Naive thymus-derived CD8-positive, alpha-beta T cell (primary cell): ENCODE results near the gene HDAC10. TPM values are rescaled to one million over a fixed set of nuclear protein-coding genes. Genes with fewer than 3 reads are reported as not detected.

Source experiments
- ATAC-seq, 2 donors: fragments of 150-1000 bp; cut with Tn5 transposase in 1 of 2; sonication (Bioruptor Pico), chemical (Tn5 transposase) in 1 of 2; 1 replicate in 1 of 2; 2 replicates in 1 of 2; pipeline ENCODE4 v1.10.0; 2021; ENCODE audit warnings: mild to moderate bottlenecking in 2 of 2, moderate library complexity in 2 of 2
- POLR2A ChIA-PET: fragments of 350-600 bp; sonication (Branson Sonifier 250); formaldehyde crosslinking; loops from one replicate; lab custom pipeline; 2021; ENCODE audit warnings: antibody characterized with exemption; lab: Charles Lee
- DNase-seq, 10 donors: peaks; one replicate each; pipeline versions ENCODE4 v3.0.0 to v3.0.0-alpha.2; 2020 to 2022
- H3K27ac Mint-ChIP-seq, 10 donors: one replicate each; pipeline ENCODE4 v1.8.0; 2020 to 2022; ENCODE audit warnings: mild to moderate bottlenecking in 10 of 10, mixed read lengths in 10 of 10, moderate library complexity in 4 of 10, inconsistent platforms in 1 of 10
- H3K27me3 Mint-ChIP-seq, 5 donors: one replicate each; pipeline ENCODE4 v1.8.0; 2021 to 2022; ENCODE audit warnings: mixed read lengths in 5 of 5
- H3K36me3 Mint-ChIP-seq, 3 donors: one replicate each; pipeline ENCODE4 v1.8.0; 2020 to 2022; ENCODE audit warnings: mixed read lengths in 3 of 3, mild to moderate bottlenecking in 2 of 3, inconsistent platforms in 1 of 3
- H3K4me1 Mint-ChIP-seq, 4 donors: one replicate each; pipeline ENCODE4 v1.8.0; 2021 to 2022; ENCODE audit warnings: mixed read lengths in 4 of 4
- H3K4me3 Mint-ChIP-seq, 10 donors: one replicate each; pipeline ENCODE4 v1.8.0; 2020 to 2022; ENCODE audit warnings: mild to moderate bottlenecking in 10 of 10, mixed read lengths in 10 of 10, moderate library complexity in 6 of 10, inconsistent platforms in 1 of 10
- H3K9me3 Mint-ChIP-seq, 9 donors: one replicate each; pipeline ENCODE4 v1.8.0; 2020 to 2022; ENCODE audit warnings: mixed read lengths in 9 of 9, mild to moderate bottlenecking in 3 of 9, inconsistent platforms in 1 of 9, moderate library complexity in 1 of 9
- polyA plus RNA-seq, 3 donors: library from polyadenylated mRNA; unstranded; fragments of 300-500 nt; fragmentation: Illumina TruSeq; gene quantifications; one replicate each; pipeline ENCODE4 v1.2.3, GENCODE V29; 2021
- total RNA-seq, 8 experiments: library from RNA in 2 of 8; stranded (reverse) in 2 of 8; gene quantifications; one replicate each; pipeline ENCODE4 v1.2.3 and lab custom pipeline; 2021 to 2026

The HDAC10 gene
- total and polyA plus RNA-seq, 5 experiments from 2014 or later, result 5.4 to 114 (median 7.8) TPM

- Mint-ChIP-seq H3K36me3 (peaks cover 0 to 29% (median 0%) of the 10 kb centered on the region in 3 donors), H3K27me3 (no peaks in the 10 kb centered on the region), H3K9me3 (no peaks in the 10 kb centered on the region), H3K27ac (no peak overlapping the region), H3K4me1 (peaks cover 11 to 46% (median 38%) of the 10 kb centered on the region in 4 donors), H3K4me3 (peak overlapping the region in 5 of 10 donors; percentile 10 to 69 (median 12))
- ATAC-seq, result no peak
- POLR2A ChIA-PET, result no interaction called here
- no peak for DNase-seq
Observed at GRCh38 chr22:50203288-50203687, 47.8 kb downstream of the HDAC10 start.

DNA sequence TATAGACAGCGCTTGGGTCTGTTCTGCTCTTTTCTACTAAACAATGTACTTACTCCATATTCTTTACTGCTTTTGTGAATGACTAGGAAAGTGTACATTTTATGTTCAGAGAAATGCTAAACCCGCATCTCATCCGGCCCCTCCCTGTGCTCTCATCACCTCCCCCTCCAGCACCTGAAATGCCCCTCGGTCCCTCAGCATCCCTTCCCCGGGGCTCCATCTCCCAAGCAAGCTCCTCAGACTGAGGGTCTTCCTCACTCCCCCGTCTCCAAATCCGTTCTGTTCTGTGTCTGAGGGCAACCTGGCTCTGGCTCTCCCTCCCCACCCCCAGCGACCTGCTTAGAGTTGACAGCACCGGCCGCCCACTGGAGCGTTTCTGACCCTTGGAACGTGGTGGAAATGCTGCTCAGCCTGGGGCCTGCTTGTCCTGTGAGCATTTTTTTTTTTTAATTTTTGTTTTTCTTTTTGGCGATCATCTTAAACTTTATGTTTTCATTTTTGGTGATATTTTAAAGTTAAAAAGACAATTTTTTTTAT is 48.9 kb downstream of the HDAC10 start:
- Mint-ChIP-seq H3K4me1 (peaks cover 11 to 45% (median 36%) of the 10 kb centered on the region in 4 donors), H3K4me3 (peak overlapping the region; percentile 73 to 88 (median 84)), H3K36me3 (peaks cover 0 to 22% (median 0%) of the 10 kb centered on the region in 3 donors), H3K9me3 (no peaks in the 10 kb centered on the region), H3K27me3 (no peaks in the 10 kb centered on the region), H3K27ac (peak overlapping the region in 8 of 10 donors; percentile 64 to 94 (median 86))
- DNase-seq (no peak), ATAC-seq (no peak)
- POLR2A ChIA-PET, result interaction anchor here (1.2 to 1.5 kb wide), 4 partner anchors 11 to 419 kb away, joined by 3 to 20 read pairs (median 4); partner anchors contain the start of gene TUBGCP6

- POLR2A ChIA-PET, result interaction anchor here (0.9 to 1.5 kb wide), 6 partner anchors 11 to 420 kb away, joined by 3 to 20 read pairs (median 3); partner anchors contain the start of genes HDAC10, NCAPH2 and TUBGCP6
- peak overlapping the region; percentile 73 to 88 (median 84) for H3K4me3 Mint-ChIP-seq
- H3K9me3 Mint-ChIP-seq, result no peaks in the 10 kb centered on the region
- H3K27me3 Mint-ChIP-seq, result no peaks in the 10 kb centered on the region
- peaks cover 0 to 22% (median 0%) of the 10 kb centered on the region in 3 donors for H3K36me3 Mint-ChIP-seq
- DNase-seq, result no peak
- H3K4me1 Mint-ChIP-seq, result peaks cover 10 to 43% (median 36%) of the 10 kb centered on the region in 4 donors
- ATAC-seq, result peak; percentile 39 to 50
- H3K27ac Mint-ChIP-seq, result peak overlapping the region in 8 of 10 donors; percentile 64 to 94 (median 86)
Observed at GRCh38 chr22:50201191-50202129, 49.6 kb downstream of the HDAC10 start.

DNA sequence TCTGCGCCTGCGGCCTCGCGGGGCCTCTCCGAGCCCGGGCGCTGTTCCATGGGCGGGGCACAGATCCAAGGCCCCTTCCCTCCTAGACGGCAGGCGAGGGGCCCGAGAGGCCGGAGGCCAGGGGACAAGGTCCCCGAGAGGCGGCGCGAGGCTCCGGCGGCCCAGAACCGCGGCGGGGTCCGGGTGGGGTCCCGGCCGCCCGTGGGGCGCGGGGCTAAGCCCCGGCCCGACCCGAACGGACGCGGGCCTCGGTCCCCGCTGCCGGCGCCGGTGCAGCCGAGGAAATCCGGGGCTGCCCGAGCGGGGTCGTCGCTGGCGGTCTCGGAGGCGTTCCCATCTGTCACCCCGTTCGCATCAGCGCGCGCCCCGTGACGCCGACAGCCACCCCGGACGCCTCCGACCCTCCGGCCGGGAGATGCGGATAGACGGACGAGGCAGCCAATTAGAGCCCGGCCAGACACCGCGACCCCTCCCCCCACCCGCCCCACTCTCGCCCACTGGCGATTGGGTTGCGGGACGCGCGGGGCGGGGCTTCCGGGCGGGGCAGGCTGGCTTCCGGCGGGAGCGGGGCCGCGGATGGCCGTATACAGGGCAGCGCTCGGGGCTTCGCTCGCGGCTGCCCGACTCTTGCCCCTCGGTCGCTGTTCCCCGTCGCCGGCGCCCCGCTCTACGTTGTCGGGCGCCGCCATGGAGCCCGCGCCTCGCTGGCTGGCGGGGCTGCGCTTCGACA is 50.4 kb downstream of the HDAC10 start, which contains the start of gene SELENOO:
TSS of gene SELENOO (plus strand) at position 551 of the 730 bp plus-strand sequence. CDS start at position 577, 26 bp downstream.
- no peaks in the 10 kb centered on the region for H3K27me3 Mint-ChIP-seq
- peak within 1 kb of the TSS in 8 of 10 donors; percentile 71 to 94 (median 89) for H3K27ac Mint-ChIP-seq
- H3K4me1 Mint-ChIP-seq, result peaks cover 9 to 41% (median 38%) of the 10 kb centered on the region in 4 donors
- POLR2A ChIA-PET, result interaction anchor here (0.9 to 2.5 kb wide), 7 partner anchors 10 to 420 kb away, joined by 3 to 23 read pairs (median 3); partner anchors contain the start of genes HDAC10, NCAPH2 and TUBGCP6
- DNase-seq (peak; percentile 82 to 92 (median 86)), ATAC-seq (peak; percentile 86 to 88)
- no peaks in the 10 kb centered on the region for H3K9me3 Mint-ChIP-seq
- H3K36me3 Mint-ChIP-seq, result peaks cover 0 to 23% (median 0%) of the 10 kb centered on the region in 3 donors
- peak within 1 kb of the TSS; percentile 73 to 88 (median 84) for H3K4me3 Mint-ChIP-seq

DNA sequence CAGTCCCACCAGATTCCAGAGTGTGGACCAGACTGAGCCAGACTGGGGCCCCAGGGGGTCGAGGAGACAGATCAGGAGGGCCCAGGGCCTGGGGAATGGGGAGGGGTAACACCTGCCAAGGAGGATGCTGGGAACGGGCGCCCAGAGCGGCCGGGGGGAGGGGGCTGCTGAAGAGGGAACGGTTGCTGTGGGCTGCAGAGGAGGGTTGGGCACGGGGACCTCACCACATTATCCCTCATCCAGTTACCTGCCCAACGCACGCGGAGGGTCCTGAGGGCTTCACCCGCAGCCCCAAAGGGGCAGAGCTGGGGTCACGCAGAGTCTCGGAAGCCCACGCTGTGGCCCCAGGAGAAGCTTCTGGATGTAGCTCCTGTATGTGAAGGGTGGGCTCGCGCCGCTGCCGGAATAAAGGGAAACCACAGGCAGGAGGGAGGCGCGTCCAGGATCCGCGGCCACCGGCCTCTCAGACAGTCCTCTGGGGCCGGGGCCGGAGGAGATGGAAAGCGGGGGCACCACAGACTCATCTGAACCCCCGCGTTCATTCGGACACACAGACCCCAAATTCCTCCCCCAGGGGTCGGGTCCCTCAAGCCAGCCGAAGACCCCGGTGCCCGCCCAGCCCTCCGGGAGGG is 51.1 kb downstream of the HDAC10 start:
- POLR2A ChIA-PET, result interaction anchor here (2.5 kb wide), 1 partner anchor 9 kb away, joined by 23 read pairs; no protein-coding TSS in a partner anchor
- H3K27me3 Mint-ChIP-seq, result no peaks in the 10 kb centered on the region
- peaks cover 0 to 24% (median 0%) of the 10 kb centered on the region in 3 donors for H3K36me3 Mint-ChIP-seq
- H3K4me3 Mint-ChIP-seq, result peak overlapping the region; percentile 48 to 82 (median 66)
- DNase-seq, result peak in 1 of 10 donors; percentile 27
- peak in 1 of 2 donors; percentile 1 for ATAC-seq
- no peaks in the 10 kb centered on the region for H3K9me3 Mint-ChIP-seq
- peak overlapping the region in 9 of 10 donors; percentile 25 to 92 (median 78) for H3K27ac Mint-ChIP-seq
- H3K4me1 Mint-ChIP-seq, result peaks cover 7 to 40% (median 35%) of the 10 kb centered on the region in 4 donors

DNA sequence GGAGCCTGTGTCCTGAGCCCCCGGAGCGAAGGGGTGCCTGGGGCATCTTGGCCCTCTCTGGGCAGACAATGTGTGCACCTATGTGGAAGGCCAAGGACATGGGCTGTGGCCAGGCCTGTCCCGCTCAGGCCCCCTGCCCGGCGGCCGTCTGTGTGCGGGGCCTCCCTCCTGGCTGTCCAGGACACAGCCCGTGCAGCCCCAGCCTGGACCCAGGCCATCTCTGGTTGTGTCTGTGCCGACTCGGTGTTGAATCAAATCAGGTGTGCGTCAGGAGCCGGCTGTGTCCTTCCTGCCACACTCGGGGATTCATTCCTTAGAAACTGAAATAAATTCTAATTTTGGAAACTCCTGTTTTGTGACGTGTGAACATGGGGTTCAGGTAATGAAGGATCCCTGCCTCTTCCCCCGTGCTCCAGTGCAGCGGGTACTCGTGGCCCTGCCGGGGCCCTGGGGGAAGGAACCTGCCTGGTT is 51.8 kb downstream of the HDAC10 start:
- Mint-ChIP-seq H3K9me3 (no peaks in the 10 kb centered on the region), H3K36me3 (peaks cover 0 to 24% (median 0%) of the 10 kb centered on the region in 3 donors), H3K27me3 (no peaks in the 10 kb centered on the region), H3K4me3 (peak overlapping the region; percentile 48 to 82 (median 66)), H3K4me1 (peaks cover 3 to 34% (median 30%) of the 10 kb centered on the region in 4 donors), H3K27ac (peak overlapping the region in 9 of 10 donors; percentile 25 to 92 (median 78))
- POLR2A ChIA-PET, result interaction anchor here (2.5 kb wide), 1 partner anchor 9 kb away, joined by 23 read pairs; no protein-coding TSS in a partner anchor
- ATAC-seq (no peak), DNase-seq (no peak)

DNA sequence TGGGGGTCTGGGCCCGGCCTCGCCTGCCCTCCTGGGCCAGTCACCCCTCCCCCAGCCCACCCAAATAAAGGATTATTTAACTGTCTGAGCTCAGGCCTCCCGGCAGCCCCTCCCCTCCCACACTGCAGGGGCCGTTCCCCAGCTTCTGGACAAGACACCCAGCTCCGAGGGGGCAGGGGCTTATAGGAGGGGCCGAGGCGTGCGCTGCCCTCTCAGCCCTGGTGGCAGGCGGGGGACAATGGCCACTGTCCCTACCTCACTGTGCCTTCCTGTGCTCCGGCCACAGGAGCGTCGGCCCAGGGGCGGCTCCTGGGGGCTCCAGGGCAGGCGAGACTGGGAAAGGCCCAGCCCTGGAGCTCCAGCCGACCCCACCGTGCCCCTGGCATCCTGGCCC is 52.4 kb downstream of the HDAC10 start:
- H3K27ac Mint-ChIP-seq, result peak overlapping the region in 2 of 10 donors; percentile 44 to 60
- H3K4me1 Mint-ChIP-seq, result peaks cover 3 to 30% (median 25%) of the 10 kb centered on the region in 4 donors
- ATAC-seq, result no peak
- no peaks in the 10 kb centered on the region for H3K27me3 Mint-ChIP-seq
- H3K4me3 Mint-ChIP-seq, result no peak overlapping the region
- H3K36me3 Mint-ChIP-seq, result peaks cover 0 to 19% (median 0%) of the 10 kb centered on the region in 3 donors
- no peaks in the 10 kb centered on the region for H3K9me3 Mint-ChIP-seq
- POLR2A ChIA-PET, result interaction anchor here (2.5 kb wide), 1 partner anchor 8 kb away, joined by 23 read pairs; no protein-coding TSS in a partner anchor
- no peak for DNase-seq

DNA sequence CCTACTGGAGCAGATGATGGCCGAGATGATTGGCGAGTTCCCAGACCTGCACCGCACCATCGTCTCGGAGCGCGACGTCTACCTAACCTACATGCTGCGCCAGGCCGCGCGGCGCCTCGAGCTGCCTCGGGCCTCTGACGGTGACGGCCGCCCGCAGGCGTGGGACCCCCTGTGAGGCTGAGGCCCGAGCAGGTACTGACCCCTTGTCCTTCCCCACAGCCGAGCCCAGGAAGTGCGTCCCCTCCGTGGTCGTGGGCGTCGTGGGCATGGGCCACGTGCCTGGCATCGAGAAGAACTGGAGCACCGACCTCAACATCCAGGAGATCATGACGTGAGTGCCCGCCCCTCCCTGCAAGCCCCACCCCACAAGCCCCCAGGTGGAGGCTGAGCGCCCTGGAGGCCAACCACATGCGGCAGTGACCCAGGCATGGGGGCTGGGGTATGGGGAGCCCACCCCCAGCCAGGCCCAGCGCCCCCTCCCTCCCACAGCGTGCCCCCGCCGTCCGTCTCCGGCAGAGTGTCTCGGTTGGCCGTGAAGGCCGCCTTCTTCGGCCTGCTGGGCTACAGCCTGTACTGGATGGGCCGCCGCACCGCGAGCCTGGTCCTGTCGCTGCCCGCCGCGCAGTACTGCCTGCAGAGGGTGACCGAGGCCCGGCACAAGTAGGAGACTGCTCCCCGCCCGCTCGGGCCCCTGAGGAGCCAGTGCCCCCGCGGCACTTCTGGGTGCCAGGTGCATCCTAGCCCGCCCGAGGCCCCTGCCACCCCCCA is 53.0 kb downstream of the HDAC10 start:
- Mint-ChIP-seq H3K9me3 (no peaks in the 10 kb centered on the region), H3K4me3 (peak overlapping the region in 2 of 10 donors; percentile 22 to 36), H3K27me3 (no peaks in the 10 kb centered on the region), H3K36me3 (peaks cover 0 to 14% (median 0%) of the 10 kb centered on the region in 3 donors), H3K4me1 (peaks cover 3 to 27% (median 21%) of the 10 kb centered on the region in 4 donors), H3K27ac (peak overlapping the region in 1 of 10 donors; percentile 24)
- ATAC-seq (no peak), DNase-seq (no peak)
- POLR2A ChIA-PET, result interaction anchor here (2.5 kb wide), 1 partner anchor 7 kb away, joined by 23 read pairs; no protein-coding TSS in a partner anchor

DNA sequence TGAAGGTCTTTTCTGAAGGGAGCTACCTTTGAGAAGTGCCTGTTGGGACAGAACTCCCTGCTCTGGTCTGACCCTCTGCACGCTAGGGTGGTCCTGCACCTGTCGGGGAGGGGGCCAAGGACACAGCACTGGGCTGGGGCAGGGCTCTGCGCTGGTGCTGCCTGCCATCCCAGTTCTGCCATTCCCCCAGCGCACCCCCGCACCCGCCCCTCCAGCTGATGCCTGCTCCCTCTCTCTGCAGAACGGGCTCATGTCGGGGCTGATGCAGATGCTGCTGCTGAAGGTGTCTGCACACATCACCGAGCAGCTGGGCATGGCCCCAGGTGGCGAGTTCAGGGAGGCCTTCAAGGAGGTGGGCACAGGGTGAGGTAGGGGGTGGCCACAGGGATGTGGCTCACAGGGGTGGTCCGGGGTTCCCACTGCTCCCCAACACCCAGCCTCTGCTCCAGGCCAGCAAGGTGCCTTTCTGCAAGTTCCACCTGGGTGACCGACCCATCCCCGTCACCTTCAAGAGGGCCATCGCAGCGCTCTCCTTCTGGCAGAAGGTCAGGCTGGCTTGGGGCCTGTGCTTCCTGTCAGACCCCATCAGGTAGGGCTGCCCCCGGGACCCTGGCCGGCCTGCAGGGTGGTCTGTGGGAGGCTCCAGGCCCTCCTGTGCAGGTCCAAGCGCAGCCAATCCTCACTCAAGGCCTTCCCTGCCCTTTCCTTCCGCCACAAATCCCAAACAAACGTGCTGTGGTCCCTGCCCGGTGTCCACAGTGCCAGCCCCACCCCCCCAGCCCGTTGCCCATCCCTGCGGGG is 53.9 kb downstream of the HDAC10 start:
- Mint-ChIP-seq H3K4me1 (peaks cover 6 to 30% (median 25%) of the 10 kb centered on the region in 4 donors), H3K27ac (peak overlapping the region in 3 of 10 donors; percentile 13 to 33 (median 20)), H3K36me3 (peaks cover 0 to 14% (median 0%) of the 10 kb centered on the region in 3 donors), H3K27me3 (no peaks in the 10 kb centered on the region), H3K4me3 (no peak overlapping the region), H3K9me3 (no peaks in the 10 kb centered on the region)
- POLR2A ChIA-PET, result no interaction called here
- DNase-seq (no peak), ATAC-seq (no peak)

DNA sequence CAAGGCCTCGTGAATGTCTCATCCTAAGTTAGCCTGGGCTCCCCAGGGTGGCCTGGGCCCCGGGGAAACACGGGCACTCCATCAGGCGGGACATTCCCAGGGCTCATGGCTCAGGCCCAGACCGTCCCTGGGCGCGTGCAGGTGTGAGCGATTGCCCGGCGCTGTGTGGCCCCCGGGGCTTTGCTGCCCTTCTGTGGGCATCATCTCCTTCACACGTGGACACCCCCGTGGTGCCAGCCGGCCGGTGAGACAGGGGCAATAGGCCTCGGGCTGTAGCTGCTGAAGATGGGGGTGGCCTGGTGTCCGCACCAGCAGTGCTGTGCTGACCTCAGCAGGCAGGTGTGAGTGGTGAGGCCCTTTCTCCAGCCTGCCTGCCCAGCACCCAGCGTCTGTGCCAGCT is 54.8 kb downstream of the HDAC10 start:
- DNase-seq, result no peak
- Mint-ChIP-seq H3K9me3 (no peaks in the 10 kb centered on the region), H3K27me3 (no peaks in the 10 kb centered on the region), H3K4me1 (peaks cover 7 to 33% (median 29%) of the 10 kb centered on the region in 4 donors), H3K36me3 (peaks cover 0 to 14% (median 0%) of the 10 kb centered on the region in 3 donors), H3K27ac (peak overlapping the region in 3 of 10 donors; percentile 53 to 76 (median 65)), H3K4me3 (peak overlapping the region in 1 of 10 donors; percentile 3)
- POLR2A ChIA-PET, result no interaction called here
- no peak for ATAC-seq
